Esophagus squamous epithelium (tissue), 5 donors: ENCODE data around the gene RNF149. TPM values are rescaled to one million over a fixed set of nuclear protein-coding genes. Genes with fewer than 3 reads are reported as not detected.
"Not testable (repeated sequence)": the region's sequence is repeated elsewhere in the genome, so short reads cannot be mapped to it uniquely, and the experiment has no call there.

Source experiments
- DNase-seq: peaks from one replicate; lab custom pipeline; 2025; lab: John Stamatoyannopoulos, UW
- H3K27ac ChIP-seq, 4 donors: fragments of 200-600 bp; sonication (generic); one replicate each; pipeline ENCODE4 v1.5.1; 2016 to 2019; ENCODE audit warnings: mild to moderate bottlenecking in 1 of 4
- H3K27me3 ChIP-seq, 4 donors: fragments of 200-600 bp; sonication (generic); 1 replicate in 3 of 4; 2 replicates in 1 of 4; pipeline versions ENCODE4 v1.5.1 to v1.6.0; 2017 to 2021; ENCODE audit warnings: antibody characterized with exemption in 1 of 4
- H3K36me3 ChIP-seq, 3 donors: fragments of 200-600 bp; sonication (generic); one replicate each; pipeline ENCODE4 v1.5.1; 2016 to 2019
- H3K4me1 ChIP-seq, 3 donors: fragments of 200-600 bp; sonication (generic); one replicate each; pipeline ENCODE4 v1.5.1; 2017 to 2019
- H3K4me3 ChIP-seq, 4 donors: fragments of 200-600 bp; sonication (generic); 1 replicate in 3 of 4; 2 replicates in 1 of 4; pipeline ENCODE4 v1.5.1; 2016 to 2019; ENCODE audit warnings: mild to moderate bottlenecking in 2 of 4, moderate library complexity in 1 of 4
- H3K9me3 ChIP-seq, 3 donors: fragments of 200-600 bp; sonication (generic); one replicate each; pipeline ENCODE4 v1.5.1; 2016 to 2019
- CTCF ChIP-seq, 6 experiments: fragments of 450-650 bp in 4 of 6; fragments of 200-600 bp in 2 of 6; sonication (generic) in 2 of 6; IDR thresholded peaks; one replicate each; pipeline ENCODE4 v1.5.1; 2016 to 2019; ENCODE audit warnings: antibody characterized with exemption in 6 of 6, mild to moderate bottlenecking in 4 of 6, moderate library complexity in 4 of 6
- POLR2A ChIP-seq, 4 donors: fragments of 450-650 bp; IDR thresholded peaks; one replicate each; pipeline ENCODE4 v1.6.1; 2017; ENCODE audit warnings: antibody characterized with exemption in 4 of 4, mild to moderate bottlenecking in 4 of 4, moderate library complexity in 3 of 4
- WGBS, 2 donors: methylation state at CpG; one replicate each; pipeline ENCODE4 v1.1.5; 2018; 5-methylcytosine and 5-hydroxymethylcytosine counted together
- intact Hi-C: fragments of 100-400 bp; cut with DNase I; formaldehyde crosslinking; loops from one replicate; pipeline ENCODE4 v1.15.0; 2022
- total RNA-seq, 4 donors: library from RNA; depleted of rRNA; stranded (reverse); fragments of >200 nt; gene quantifications; one replicate each; pipeline ENCODE4 v1.1.0, GENCODE V29; 2016
- donor health status: DM: yes; HTN: yes; CAD: no.

RNF149 gene
- total RNA-seq, 4 donors from 2014 or later: 80.3 to 117 (median 110) TPM

GRCh38 chr2:101355401-101356054 lies 47.0 kb upstream of the RNF149 start:
- Histone ChIP-seq H3K4me1 (peaks cover 0 to 10% (median 0%) of the 10 kb centered on the region in 3 donors), H3K27me3 (no peaks in the 10 kb centered on the region), H3K27ac (no peak overlapping the region), H3K9me3 (no peaks in the 10 kb centered on the region), H3K4me3 (no peak overlapping the region), H3K36me3 (no peaks in the 10 kb centered on the region)
- 62 to 66% methylated on average over 9 of the region's 10 CpGs for WGBS, 2 donors
- no peak for DNase-seq
- TF ChIP-seq POLR2A (IDR thresholded peaks at IDR 0.05): no peak
- TF ChIP-seq CTCF (IDR thresholded peaks at IDR 0.05): no peak
- intact Hi-C loops: no loop called here

GRCh38 chr2:101354420-101355311 lies 46.2 kb upstream of the RNF149 start:
- Histone ChIP-seq H3K27me3 (no peaks in the 10 kb centered on the region), H3K4me1 (peaks cover 0 to 1% (median 0%) of the 10 kb centered on the region in 3 donors), H3K4me3 (no peak overlapping the region), H3K27ac (no peak overlapping the region), H3K36me3 (no peaks in the 10 kb centered on the region), H3K9me3 (no peaks in the 10 kb centered on the region)
- intact Hi-C loops: no loop called here
- no peak for DNase-seq
- TF ChIP-seq CTCF (IDR thresholded peaks at IDR 0.05) (no peak), POLR2A (IDR thresholded peaks at IDR 0.05) (no peak)
- WGBS, 2 donors: 88 to 96% methylated on average over 12 to 21 of the region's 21 CpGs

GRCh38 chr2:101352631-101353030 lies 44.1 kb upstream of the RNF149 start:
- 49 to 85% methylated on average over 3 to 4 of the region's 4 CpGs for WGBS, 2 donors
- H3K27me3 ChIP-seq, DNase-seq, intact Hi-C loops, H3K4me1 ChIP-seq, H3K9me3 ChIP-seq, H3K4me3 ChIP-seq, H3K27ac ChIP-seq, H3K36me3 ChIP-seq: not testable (repeated sequence)

- TF ChIP-seq CTCF (IDR thresholded peaks at IDR 0.05) (no peak), POLR2A (IDR thresholded peaks at IDR 0.05) (no peak)
- H3K27ac ChIP-seq: no peak overlapping the region
- H3K36me3 ChIP-seq: no peaks in the 10 kb centered on the region
- 59 to 83% methylated on average over 2 to 6 of the region's 7 CpGs for WGBS, 2 donors
- DNase-seq: no peak
- H3K4me1 ChIP-seq: no peaks in the 10 kb centered on the region
- no peaks in the 10 kb centered on the region for H3K9me3 ChIP-seq
- no peak overlapping the region for H3K4me3 ChIP-seq
- intact Hi-C loops: no loop called here
- H3K27me3 ChIP-seq: no peaks in the 10 kb centered on the region
Observed at GRCh38 chr2:101351207-101351606, 42.7 kb upstream of the RNF149 start.

GRCh38 chr2:101349893-101350662 lies 41.6 kb upstream of the RNF149 start:
- Histone ChIP-seq H3K27me3 (no peaks in the 10 kb centered on the region), H3K9me3 (no peaks in the 10 kb centered on the region), H3K27ac (no peak overlapping the region), H3K4me3 (no peak overlapping the region), H3K36me3 (no peaks in the 10 kb centered on the region), H3K4me1 (no peaks in the 10 kb centered on the region)
- WGBS, 2 donors: 65 to 72% methylated on average over 6 to 7 of the region's 7 CpGs
- no peak for DNase-seq
- intact Hi-C loops: no loop called here
- peak in 1 of 6 experiments; percentile 32 for TF ChIP-seq CTCF (IDR thresholded peaks at IDR 0.05)
- TF ChIP-seq POLR2A (IDR thresholded peaks at IDR 0.05): no peak
